Endothelial cell of umbilical vein (primary cell): ENCODE measurements around the gene OGFRL1.
A peak's percentile ranks its signal among the peaks of the same experiment; 100 is the strongest.

Experiments
- CTCF ChIP-seq, 2 donors: IDR thresholded peaks; 1 replicate in 1 of 2; 2 replicates in 1 of 2; pipeline ENCODE4 v1.5.1; 2011; ENCODE audit warnings: low read length in 2 of 2, mild to moderate bottlenecking in 2 of 2, moderate library complexity in 2 of 2, control low read depth in 1 of 2, inconsistent platforms in 1 of 2, low read depth in 1 of 2; ENCODE audit not compliant: insufficient read depth in 1 of 2; ENCODE audit errors: extremely low read depth in 1 of 2
- EZH2 ChIP-seq: IDR thresholded peaks from 2 replicates; pipeline ENCODE4 v1.6.1; 2012; ENCODE audit warnings: borderline replicate concordance, low read depth, mild to moderate bottlenecking, moderate library complexity, low read length, inconsistent platforms; ENCODE audit not compliant: severe bottlenecking
- FOS ChIP-seq: IDR thresholded peaks from 2 replicates; pipeline ENCODE4 v1.6.1; 2011; ENCODE audit warnings: mild to moderate bottlenecking, low read length, moderate library complexity, borderline replicate concordance; ENCODE audit not compliant: insufficient read depth
- POLR2A ChIP-seq: IDR thresholded peaks from 2 replicates; pipeline ENCODE4 v1.6.1; 2012; ENCODE audit warnings: low read depth, mild to moderate bottlenecking, control low read depth, low read length
- POLR2AphosphoS5 ChIP-seq: IDR thresholded peaks from 2 replicates; pipeline ENCODE4 v1.6.1; 2012; ENCODE audit warnings: low read depth, mild to moderate bottlenecking, control low read depth, low read length, moderate library complexity; ENCODE audit not compliant: insufficient read depth

- TF ChIP-seq POLR2A = peak; percentile 89
- TF ChIP-seq CTCF (IDR thresholded peaks at IDR 0.05; ENCODE audit: extremely low read depth in 1 of 2, insufficient read depth in 1 of 2, low read depth in 1 of 2, low read length in 2 of 2) = peak in 1 of 2 donors; percentile 5
- no peak for TF ChIP-seq EZH2
- peak; percentile 29 for TF ChIP-seq FOS
- TF ChIP-seq POLR2AphosphoS5 = peak; percentile 74
Measured at GRCh38 chr6:71288228-71289038, at the start of gene OGFRL1.
